Inferior parietal cortex (tissue), 1 donor: ENCODE measurements around the gene KLHL2.
A peak's percentile ranks its signal among the peaks of the same experiment; 100 is the strongest.

Experiments used
- DNase-seq: peaks from one replicate; pipeline ENCODE4 v3.0.0-alpha.2; 2016; ENCODE audit errors: extremely low spot score

KLHL2 gene

GRCh38 chr4:165289423-165289785 lies 82.0 kb downstream of the KLHL2 start:
- no peak for DNase-seq

DNA sequence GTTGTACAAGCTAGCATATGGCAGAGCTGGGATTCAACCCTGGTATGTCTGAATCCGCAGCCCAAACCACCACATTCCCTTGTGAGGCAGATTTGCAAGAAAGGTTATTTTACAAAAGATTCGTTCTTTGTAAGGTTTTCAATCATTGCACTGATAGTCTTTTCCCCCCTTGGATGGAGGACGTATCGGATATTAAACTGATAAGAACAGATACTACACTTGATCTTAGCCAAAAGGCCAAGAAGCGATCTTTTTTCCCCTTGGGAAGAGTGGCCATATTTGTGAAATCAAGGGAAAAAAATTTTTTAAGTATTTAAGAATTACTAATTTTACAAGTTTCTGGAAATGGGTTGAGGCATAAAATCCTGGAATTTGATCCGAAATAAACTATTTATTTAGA lies 85.7 kb downstream of the KLHL2 start:
- DNase-seq, result no peak

DNA sequence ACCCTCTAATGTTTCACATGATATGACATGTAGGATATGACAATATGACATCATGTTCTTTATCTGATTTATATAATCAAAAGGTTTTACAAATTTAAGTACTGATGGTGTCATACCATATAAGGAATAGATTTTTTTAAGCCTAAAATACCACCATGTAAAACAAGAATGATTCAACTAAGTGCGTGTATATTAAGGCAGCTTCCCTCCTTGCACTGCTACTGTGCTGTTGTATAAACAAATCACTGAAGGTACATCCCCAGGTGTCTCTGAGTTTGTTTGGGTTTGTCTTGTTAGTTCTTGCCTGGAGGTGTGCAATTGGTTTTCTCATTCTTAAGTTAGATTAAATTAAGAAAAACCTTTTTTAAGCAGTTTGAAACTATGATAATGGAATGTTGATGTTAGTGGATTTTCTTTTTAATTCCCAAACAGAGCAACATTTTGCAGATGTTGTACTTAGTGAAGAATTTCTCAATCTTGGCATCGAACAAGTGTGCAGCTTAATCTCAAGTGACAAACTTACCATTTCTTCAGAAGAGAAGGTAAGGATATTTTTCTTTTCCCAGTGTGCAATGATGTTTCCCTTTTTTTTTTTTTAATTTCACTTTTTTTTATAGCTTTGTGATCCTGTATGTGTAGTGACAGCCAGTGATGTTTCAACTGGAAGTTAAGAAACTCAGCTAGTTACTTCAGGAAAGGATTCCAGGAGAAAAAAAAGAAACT lies 86.7 kb downstream of the KLHL2 start:
- no peak for DNase-seq

DNA sequence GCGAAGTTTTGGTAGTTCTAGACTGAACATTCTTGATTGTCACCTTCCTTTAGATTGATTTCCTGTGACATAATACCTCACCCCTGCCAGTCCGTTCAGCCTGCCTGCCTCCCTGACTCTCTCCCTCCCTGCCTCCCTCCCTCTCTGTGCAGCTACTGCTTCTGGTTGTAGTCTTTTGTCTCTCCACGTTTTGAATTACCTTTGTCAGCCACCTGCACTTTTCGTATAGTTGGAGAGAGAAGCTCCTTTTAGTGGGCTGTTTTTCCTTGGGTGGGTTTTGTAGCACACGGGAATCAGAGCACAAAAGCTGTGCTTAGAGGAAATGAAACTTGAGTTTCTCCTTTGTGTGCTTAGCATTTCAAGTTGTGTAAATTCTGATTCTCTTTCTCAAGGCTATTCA lies 87.5 kb downstream of the KLHL2 start:
- no peak for DNase-seq

DNA sequence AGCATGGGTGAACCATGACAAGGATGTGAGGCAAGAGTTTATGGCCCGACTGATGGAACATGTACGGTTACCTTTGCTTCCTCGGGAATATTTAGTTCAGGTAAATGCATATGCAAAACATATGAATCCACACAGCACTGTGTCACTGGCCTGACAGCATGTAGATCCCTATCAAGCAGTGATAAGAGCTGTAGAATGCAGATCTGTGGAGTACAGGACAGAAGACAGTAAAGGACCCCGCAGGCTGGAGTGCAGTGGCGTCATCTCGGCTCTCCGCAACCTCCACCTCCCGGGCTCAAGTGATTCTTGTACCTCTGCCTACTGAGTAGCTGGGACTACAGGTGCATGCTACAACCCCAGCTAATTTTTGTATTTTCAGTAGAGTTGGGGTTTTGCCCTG lies 90.3 kb downstream of the KLHL2 start:
- no peak for DNase-seq

DNA sequence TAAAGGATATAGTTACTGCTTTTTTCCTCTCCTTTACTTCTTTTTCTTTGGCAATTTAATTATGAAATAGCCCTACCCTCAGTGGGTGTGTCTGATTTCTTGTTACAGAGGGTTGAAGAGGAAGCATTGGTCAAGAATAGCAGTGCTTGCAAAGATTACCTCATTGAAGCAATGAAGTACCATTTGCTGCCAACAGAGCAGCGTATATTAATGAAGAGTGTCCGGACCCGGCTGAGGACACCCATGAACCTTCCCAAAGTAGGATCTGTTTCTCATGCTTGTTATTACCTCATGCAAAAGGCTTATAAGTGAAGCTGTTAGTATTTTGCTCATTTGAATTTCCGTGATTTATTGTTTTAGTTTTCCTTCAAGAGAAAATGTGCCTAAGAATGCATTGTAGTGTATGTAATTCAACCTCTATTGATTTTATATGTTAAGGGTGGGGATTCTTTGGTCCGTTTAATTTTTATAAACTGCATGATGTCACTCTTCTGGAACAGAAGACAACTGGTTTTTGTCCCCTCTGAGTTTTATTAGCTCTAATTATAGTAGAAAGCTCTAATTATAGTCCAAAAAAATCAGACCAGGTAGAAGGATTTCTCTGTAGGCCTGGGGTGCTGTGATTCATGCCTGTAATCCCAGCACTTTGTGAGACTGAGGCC lies 92.2 kb downstream of the KLHL2 start:
- no peak for DNase-seq

GRCh38 chr4:165301833-165302232 lies 94.5 kb downstream of the KLHL2 start:
- DNase-seq, result no peak

GRCh38 chr4:165302658-165303057 lies 95.3 kb downstream of the KLHL2 start:
- DNase-seq, result no peak

GRCh38 chr4:165308166-165308565 lies 100.8 kb downstream of the KLHL2 start:
- DNase-seq, result no peak

DNA sequence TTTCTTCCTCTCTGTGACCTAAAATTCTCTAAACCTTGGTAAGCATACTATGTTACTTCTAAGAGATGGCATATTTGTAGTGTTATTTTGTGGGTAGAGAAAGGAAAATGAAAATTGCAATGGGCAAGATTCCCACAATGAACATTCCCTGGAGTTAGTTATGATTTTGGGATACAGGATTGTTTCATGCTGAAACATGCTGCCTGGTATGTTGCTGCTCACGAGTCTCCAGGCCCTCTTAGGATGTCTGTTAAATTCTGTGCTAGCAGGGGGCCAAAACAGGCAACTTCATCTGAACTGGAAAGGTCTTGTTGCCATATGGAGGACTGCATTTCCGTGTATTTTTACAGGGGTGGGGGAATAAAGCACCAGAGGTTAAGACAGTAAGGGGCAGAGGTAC lies 101.2 kb downstream of the KLHL2 start:
- no peak for DNase-seq

DNA sequence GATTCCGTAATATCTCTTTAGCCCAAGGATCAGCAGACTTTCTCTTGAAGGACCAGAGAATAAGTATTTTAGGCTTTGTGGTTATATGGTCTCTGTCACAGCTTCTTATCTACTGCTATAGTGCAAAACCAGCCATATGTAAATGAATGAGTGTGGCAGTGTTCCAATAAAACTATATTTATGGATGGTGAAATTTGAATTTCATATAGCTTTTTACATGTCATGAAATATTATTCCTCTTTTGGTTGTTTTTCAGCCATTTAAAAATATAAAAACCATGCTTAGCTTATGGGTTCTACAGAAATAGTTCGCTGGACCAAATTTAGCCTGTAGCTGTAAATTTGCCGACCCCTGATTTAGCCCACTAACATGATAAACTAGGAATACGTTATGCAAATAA lies 102.1 kb downstream of the KLHL2 start:
- DNase-seq, result no peak

DNA sequence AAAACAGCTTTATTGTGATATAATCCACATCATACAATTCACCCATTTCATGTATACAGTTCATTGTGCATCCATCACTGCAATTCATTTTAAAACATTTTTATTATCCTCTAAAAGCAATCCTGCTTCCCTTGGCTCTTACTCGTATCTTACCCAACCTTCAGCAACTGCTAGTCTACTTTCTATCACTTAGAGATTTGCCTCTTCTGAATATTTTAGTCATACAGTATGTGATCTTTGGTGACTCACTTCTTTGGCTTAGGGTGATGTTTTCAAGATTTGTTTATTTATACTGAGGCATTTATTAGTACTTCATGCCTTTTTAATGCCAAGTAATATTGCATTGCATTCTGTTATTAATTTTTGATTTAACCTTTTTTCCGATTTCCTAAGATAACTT lies 105.1 kb downstream of the KLHL2 start:
- DNase-seq, result no peak

DNA sequence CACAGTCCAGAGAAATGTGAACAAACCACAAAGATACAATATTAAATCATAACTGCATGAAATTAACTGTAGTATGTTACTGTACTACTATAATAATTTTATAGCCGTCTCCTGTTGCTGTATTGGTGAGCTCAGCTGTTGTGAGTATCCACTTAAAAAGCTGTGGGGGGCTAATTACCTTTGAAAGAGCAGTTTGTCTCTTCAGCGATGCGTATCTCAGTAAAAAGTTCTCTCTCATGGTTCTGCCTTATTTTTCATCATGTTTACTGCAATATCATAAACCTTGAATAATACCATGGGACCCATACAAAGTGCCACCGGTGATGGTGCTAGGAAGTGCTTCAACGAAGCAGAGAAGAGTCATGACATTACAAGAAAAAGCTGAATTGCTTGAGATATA lies 111.7 kb downstream of the KLHL2 start:
- no peak for DNase-seq

- DNase-seq, result no peak
Measured at GRCh38 chr4:165319509-165319908, 112.1 kb downstream of the KLHL2 start.

DNA sequence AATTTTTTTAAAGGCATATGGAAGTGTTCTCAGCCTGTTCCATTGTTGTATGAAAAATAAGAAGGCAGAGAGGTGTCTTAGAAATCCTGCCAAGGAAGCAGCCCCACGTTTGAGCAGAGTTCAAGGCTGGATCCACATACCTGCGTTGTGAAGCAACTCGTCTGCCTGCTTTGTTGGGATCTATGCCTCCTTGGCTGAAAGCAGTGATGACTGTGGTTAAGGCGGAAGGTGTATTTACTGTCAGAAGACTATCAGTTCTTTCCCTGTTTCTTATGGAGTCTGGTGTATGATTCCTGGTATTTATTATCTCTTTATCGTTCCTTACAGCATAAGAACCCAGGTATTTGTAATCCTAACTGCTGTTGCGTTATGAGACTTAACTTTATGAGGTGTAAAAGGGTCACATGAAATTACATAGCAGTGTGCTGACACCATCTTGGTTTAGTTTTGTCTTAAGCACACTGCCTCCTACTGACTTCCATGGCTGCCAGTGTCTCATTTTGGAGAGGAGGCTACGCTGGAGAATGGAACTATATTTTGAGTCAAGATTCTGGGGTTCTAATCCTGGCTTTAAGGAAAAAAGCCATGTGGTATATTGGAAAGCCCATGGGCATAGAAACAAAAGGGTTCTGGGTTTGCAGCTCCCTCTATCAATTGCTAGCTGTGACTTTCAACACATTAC lies 117.0 kb downstream of the KLHL2 start:
- DNase-seq, result no peak

DNA sequence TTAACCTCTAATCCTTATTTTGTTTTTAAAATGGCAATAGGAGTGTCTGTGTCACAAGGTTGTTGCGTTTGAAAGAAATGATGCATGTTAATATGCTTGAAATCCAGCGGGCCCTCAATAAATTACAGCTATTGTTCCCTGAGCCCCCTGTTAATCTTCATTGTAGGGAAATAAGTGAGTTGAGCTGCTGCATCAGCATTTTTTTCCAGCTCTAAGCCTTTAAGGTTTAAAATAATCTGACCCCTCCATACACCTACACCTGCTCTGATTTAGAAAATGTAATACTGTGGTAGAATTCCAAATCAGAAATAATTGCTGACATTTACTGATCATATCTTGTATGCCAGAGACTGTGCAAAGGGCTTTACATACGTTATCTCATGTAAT lies 117.5 kb downstream of the KLHL2 start:
- no peak for DNase-seq

DNA sequence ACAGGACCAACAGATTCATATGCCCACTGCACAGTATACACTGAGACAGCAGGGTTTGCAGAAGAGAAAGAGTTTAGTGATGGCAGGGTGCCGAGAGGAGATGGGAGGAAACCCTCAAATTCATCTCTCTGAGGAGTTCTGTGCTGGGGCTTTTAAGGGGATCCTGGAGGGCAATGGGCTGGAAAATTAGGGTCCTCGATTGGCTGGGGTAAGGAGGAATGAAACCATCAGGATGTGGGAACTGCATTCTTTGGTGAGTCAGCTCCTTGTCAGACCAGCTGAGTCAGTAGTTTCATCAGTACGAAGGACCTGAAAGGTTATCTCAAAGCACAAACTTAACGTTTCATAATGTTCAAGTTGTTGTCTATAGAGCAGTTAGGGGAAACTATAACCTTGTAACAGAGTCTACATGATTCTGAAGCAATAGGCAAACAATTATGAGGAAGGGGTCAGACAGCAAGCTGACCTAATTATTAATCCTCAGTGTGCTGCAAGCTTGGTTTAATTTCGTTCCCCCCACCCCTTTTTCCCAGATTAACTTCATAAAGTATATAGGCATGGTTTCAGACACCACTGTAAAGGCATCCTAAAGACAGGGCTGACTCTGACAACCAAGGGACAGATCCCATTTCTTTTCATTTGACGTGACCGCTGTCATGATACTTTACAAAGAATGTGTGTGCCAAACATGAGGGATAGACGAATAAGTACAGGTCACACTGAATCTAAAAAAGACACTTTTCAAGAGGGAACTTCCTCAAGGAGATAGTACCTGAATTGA lies 118.6 kb downstream of the KLHL2 start:
- no peak for DNase-seq

DNA sequence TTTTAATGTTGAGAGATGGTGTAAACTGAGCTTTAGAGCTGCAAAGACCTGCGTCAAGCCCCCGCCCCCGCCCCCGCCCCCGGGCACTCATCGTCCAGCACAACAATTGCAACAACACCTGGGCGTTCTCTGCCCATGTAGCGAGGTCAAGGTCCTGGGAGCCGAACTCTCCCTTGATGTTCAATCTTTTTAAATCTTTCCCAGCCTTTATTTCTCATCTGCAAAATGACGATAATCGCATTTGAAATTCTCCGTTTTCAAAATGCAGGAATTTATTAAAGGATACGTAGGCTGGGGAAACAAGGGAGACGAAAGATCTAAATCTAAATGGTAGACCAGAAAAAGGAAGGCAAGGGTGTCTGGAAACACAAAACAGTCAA lies 119.5 kb downstream of the KLHL2 start:
- no peak for DNase-seq

- DNase-seq, result peak; percentile 98
Measured at GRCh38 chr4:165327211-165328100, 120.1 kb downstream of the KLHL2 start, which contains the start of gene MSMO1. Gene MSMO1, plus strand, starts transcription at chr4:165327669. Its CDS starts 5,702 bp downstream, at chr4:165333371.

DNA sequence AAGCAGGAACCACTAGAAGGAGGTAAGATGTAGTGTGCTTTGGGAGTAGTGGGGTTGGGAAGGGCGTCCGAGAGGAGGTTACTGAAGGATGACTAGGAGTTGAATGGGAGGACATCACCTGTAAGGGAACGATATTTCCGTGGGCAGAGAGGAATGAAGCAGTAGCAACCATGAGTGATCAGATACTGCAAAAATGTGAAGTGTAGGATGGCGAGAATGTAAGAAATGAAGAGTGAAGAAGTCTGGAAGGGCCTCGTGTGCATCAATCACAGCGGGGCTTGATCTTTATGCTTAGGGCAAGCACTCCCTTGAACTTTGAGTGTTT lies 120.7 kb downstream of the KLHL2 start:
- no peak for DNase-seq

DNA sequence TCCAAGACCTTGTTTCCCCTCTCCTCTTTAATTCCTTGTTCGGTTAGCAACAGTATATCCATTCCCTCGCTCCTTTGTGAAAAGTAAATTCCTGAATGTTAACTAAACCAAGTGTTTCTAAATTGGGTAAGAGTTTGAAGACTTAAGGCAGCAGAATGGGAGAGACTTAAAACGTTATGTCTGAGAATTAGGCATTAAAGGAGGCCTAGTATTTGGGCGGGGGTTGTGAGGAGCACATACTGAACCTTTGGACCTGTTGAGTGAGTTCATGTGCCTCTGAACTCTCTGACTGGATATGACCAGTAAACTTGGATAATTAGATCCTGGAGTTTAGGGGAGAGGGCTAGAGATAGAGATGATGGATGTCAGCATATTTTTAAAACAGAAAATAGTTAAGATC lies 121.3 kb downstream of the KLHL2 start:
- no peak for DNase-seq

DNA sequence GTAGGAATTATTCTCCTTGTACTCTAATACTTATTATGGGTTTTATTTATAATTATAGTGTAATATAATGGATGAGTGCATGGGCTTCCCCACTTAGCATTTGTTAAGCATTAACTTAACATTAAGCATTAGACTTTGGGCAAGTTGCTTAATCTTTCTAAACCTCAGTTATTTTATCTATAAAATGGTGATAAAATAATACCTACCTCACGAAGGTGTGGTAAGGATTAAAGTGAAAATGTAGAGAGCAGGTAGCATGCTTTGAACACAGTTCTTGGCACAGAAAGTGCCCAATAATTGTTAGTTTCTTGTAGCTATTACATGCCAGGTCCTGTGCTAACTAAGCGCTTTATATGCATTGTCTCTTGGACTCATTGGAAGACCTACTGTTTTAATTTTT lies 122.7 kb downstream of the KLHL2 start:
- no peak for DNase-seq
